HG03521 (cell line): ENCODE results near the gene PDAP1.
"Not testable (repeated sequence)": the region's sequence is repeated elsewhere in the genome, so short reads cannot be mapped to it uniquely, and the experiment has no call there.

ENCODE experiments used
- ATAC-seq: cut with Tn5 transposase; IDR thresholded peaks from one replicate; pipeline ENCODE4 v1.9.1; 2021; ENCODE audit warnings: mild to moderate bottlenecking, moderate library complexity; ENCODE audit not compliant: unreplicated experiment

The PDAP1 gene

GRCh38 chr7:99357701-99358490 is 50.5 kb downstream of the PDAP1 start:
- ATAC-seq = no peak

GRCh38 chr7:99355098-99355497 is 53.3 kb downstream of the PDAP1 start:
- ATAC-seq = no peak

DNA sequence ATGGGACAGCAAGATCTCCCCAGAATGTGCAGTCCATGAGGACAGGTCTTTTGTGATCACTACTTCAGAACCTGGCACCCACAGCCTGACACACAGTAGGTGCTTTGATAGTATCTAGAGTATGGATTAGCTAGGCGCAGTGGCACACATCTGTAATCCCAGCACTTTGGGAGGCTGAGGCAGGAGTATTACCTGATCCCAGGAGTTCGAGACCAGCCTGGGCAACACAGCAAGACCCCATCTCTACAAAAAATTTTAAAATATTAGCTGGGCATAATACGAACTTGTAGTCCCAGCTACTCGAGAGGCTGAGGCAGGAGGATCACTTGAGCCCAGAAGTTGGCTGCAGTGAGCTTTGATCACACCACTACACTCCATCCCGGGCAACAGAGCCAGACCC is 56.1 kb downstream of the PDAP1 start:
- ATAC-seq = no peak

GRCh38 chr7:99350641-99351040 is 57.8 kb downstream of the PDAP1 start:
- not testable (repeated sequence) for ATAC-seq
